GM10248 (cell line): ENCODE measurements around the gene ATP8A1.

Experiments used
- CTCF ChIA-PET: fragments of 300-600 bp; sonication (Branson Sonifier 250); formaldehyde crosslinking; extraction: SDS; loops from one replicate; lab custom pipeline; 2021; ENCODE audit warnings: antibody characterized with exemption; lab: Yijun Ruan, JAX
- POLR2A ChIA-PET: fragments of 350-650 bp; sonication (Branson Sonifier 250); formaldehyde crosslinking; extraction: SDS; loops from one replicate; lab custom pipeline; 2020; ENCODE audit warnings: antibody characterized with exemption; lab: Yijun Ruan, JAX
- DNase-seq: peaks from one replicate; pipeline ENCODE4 v3.0.0; 2012; ENCODE audit errors: extremely low spot score
- TF ChIP-seq, protein P1 (sequence below): IDR thresholded peaks from 2 replicates; pipeline ENCODE4 v1.5.1; 2012; ENCODE audit warnings: mild to moderate bottlenecking, low read depth; ENCODE audit errors: extremely low read depth, missing control alignments, control extremely low read depth

The ATP8A1 gene

DNA sequence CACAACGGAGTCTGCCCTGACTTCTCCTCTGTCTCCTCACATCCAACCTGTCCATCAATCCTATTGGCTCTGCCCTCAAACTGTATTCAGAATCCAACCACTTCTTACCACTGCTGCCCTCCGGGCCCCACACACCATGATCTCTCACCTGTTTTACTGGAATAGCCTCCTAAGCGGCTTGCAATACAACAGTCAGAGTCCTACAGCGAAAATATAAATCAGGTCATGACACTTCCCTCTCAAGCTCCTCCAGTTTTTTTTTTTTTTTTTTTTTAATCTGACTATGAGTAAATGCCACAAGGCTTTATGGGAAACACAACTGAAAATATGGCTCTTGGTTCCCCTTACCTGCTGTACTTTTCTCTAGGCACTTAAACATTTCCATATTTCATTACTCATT, 216.8 kb downstream of the ATP8A1 start:
- TF ChIP-seq, protein P1, sequence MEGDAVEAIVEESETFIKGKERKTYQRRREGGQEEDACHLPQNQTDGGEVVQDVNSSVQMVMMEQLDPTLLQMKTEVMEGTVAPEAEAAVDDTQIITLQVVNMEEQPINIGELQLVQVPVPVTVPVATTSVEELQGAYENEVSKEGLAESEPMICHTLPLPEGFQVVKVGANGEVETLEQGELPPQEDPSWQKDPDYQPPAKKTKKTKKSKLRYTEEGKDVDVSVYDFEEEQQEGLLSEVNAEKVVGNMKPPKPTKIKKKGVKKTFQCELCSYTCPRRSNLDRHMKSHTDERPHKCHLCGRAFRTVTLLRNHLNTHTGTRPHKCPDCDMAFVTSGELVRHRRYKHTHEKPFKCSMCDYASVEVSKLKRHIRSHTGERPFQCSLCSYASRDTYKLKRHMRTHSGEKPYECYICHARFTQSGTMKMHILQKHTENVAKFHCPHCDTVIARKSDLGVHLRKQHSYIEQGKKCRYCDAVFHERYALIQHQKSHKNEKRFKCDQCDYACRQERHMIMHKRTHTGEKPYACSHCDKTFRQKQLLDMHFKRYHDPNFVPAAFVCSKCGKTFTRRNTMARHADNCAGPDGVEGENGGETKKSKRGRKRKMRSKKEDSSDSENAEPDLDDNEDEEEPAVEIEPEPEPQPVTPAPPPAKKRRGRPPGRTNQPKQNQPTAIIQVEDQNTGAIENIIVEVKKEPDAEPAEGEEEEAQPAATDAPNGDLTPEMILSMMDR, result no peak
- no peak for DNase-seq
- ChIA-PET POLR2A (interaction anchor here (0.6 kb wide), 1 partner anchor 469 kb away, joined by 3 read pairs; no protein-coding TSS in a partner anchor), CTCF (no interaction called here)

DNA sequence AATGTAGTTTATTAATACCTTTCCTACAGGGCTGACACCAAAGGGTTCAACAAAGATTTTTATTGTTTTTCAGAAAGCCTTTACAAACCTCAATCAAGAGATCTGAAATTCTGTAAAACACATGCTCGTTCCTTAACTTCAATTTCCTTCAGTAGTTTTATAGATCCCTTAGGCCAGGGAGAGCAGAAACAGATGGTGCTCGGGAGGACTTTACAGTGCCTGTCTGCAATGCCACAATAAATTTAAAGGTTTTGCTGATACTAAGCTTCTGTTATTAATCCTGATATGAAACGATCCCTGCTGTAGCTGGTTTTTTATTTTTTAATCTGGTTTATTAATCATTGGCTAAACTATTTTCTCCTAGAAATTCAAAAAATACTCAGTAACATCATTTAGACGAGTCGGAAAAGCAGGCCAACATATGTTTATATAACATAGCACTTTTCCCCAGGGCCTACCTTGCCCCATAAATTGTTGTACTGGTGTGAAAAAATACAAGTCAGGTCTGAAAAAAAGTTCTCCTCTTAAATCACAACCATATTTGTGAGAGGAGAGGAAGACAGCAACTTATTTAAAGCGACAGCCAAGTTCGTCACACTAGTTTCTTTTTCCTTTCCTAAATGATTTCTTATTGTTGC, 219.9 kb downstream of the ATP8A1 start:
- DNase-seq, result no peak
- ChIA-PET POLR2A (no interaction called here), CTCF (interaction anchor here (1.0 to 1.4 kb wide), 2 partner anchors 10 kb away, joined by 3 to 6 read pairs; no protein-coding TSS in a partner anchor)
- TF ChIP-seq, protein P1, result no peak

DNA sequence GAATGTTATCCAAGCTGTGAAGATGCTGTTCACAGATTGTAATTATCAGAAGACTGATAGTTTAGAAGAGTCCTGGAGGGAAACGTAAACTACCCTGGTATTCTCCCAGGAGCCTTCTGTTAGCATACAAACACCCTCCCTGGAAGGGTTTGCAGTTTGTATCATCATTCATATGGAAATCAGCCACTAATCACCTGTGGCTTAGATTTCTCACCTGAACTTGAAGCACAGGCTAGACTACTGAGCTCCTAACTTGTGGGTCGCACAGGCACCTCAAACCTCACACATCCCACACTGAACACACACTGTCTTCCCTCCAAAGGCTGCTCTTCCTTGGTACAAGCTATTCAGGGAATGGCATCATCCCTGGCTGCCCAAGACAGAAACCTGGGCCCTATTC, 228.9 kb downstream of the ATP8A1 start:
- DNase-seq, result no peak
- ChIA-PET POLR2A (no interaction called here), CTCF (interaction anchor here (1.3 to 2.4 kb wide), 2 partner anchors 9 to 10 kb away, joined by 3 to 6 read pairs; no protein-coding TSS in a partner anchor)
- TF ChIP-seq, protein P1, result no peak

DNA sequence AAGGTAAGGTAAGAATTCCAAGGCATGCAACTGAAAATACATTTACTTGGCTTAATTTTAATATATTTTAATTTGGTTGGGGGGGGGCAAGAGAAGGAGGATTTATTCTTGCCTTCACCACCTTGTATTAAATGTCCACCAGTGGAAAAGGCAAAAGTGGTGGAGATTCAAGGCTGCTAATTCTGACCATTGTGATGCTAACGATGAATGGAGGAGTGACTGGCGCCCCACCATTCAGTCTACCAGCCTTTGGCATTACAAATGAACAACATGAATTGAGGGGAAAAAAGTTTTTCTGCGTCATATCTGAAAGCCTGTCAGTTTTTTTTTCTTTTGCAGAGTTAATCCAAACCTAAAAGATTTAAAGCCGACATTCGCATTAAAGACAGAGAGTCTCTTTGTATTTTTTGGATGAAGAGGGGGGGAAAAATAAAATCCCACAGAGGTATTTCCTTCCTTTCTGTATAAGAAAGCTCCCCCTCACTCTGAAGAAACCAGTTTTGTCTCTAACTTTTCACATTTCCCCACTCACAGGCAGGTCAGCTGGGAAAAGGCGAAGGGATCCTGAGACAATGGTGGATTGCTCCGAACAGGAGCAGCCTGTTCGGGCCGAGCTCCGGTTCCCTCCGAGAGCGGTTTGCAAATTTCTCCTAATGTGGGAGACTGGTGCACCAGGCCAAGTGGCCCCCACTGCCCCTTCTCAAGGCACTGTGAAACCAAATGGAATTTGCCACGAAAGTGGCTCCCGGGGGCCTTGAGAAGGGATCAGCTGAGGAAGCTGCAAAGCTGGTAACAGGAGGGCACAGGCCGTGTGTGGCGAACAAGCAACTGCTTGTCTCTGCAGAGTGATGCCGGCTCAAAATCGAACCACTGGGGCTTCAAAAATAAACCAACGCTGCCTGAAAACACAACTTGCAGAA, 231.5 kb downstream of the ATP8A1 start:
- POLR2A ChIA-PET, result interaction anchor here (0.7 kb wide), 1 partner anchor 156 kb away, joined by 10 read pairs; no protein-coding TSS in a partner anchor

DNA sequence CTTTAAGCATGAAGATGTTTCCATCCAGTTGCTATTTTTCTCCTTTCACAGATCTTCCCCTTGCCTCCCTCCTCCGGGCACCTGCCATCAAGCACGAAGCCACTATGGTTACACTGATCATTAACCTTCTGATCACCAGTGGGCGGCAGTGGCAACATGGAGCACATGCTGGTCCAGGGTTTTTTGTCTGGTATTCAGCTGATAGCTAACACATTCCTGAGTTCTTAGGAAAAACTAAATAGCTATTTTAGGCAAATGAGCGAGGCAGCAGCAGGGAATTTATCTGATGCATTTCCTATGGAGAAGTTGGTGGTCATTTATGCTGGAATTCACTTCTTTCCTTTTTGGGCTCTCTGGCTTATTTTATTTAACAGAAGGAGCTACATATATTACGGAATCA, 236.8 kb downstream of the ATP8A1 start:
- DNase-seq, result no peak
- TF ChIP-seq, protein P1, result no peak
- ChIA-PET CTCF (interaction anchor here (1.1 to 2.1 kb wide), 5 partner anchors 12 to 80 kb away, joined by 3 to 6 read pairs (median 3); no protein-coding TSS in a partner anchor), POLR2A (no interaction called here)

More for the DNA sequence above, 231.5 kb downstream of the ATP8A1 start:
- no peak for DNase-seq
- TF ChIP-seq, protein P1, result no peak
- CTCF ChIA-PET, result interaction anchor here (2.5 kb wide), 1 partner anchor 9 kb away, joined by 7 read pairs; no protein-coding TSS in a partner anchor

DNA sequence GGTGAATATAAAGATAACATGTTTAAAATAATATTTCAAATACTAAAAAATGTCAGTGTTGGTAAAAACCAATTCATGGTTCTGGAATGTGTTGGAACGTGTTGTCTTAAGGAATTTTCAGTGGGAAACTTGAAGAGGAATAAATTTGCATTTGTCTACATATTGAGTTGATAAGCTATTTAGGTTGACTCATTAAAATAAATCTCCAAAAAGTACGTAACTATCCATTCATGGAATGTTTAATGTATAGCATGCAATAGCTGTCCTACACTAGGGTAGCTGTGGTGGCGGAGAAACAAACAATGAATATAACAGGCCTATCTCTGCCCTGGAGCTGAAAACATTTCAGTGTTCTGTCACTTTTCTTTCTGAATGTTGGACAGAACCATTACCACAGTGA, 239.4 kb downstream of the ATP8A1 start:
- ChIA-PET CTCF (interaction anchor here (1.2 to 2.5 kb wide), 5 partner anchors 10 to 137 kb away, joined by 3 to 9 read pairs (median 7); no protein-coding TSS in a partner anchor), POLR2A (no interaction called here)
- TF ChIP-seq, protein P1, result no peak
- no peak for DNase-seq
